ENCODE data around the gene PCNX2. TPM values are rescaled to one million over a fixed set of nuclear protein-coding genes. Genes with fewer than 3 reads are reported as not detected.

Gene PCNX2
- total RNA-seq, 1 experiment from 2014 or later = 18.6 TPM

DNA sequence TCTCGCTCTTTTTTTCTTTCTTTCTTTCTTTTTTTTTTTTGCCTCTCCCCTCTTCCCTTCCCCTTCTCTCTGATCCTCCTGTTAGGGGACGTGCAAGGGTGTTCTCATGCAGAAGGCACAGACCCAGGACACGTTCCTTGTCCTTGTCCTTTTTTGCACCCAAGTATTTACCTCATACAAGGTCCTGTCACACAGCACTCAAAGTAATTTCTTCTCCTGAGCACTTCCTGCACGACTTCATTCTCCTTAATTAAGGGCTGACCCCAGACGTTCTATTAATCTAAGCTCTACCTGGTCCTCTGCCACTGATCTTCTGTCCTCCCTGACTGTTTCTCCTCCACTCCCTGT is 424 bp upstream of the PCNX2 start:
- Histone ChIP-seq H3K4me2 (peak overlapping the region; percentile 83), H3K4me1 (replicated peaks; ENCODE audit: insufficient read depth) (peaks cover 37% of the 10 kb centered on the region), H3K4me3 (peak overlapping the region; percentile 82), H4K20me1 (ENCODE audit: insufficient read depth) (no peaks in the 10 kb centered on the region), H3K79me2 (ENCODE audit: low read depth) (peaks cover 40% of the 10 kb centered on the region), H2AFZ (peak overlapping the region; percentile 91), H3F3A (ENCODE audit: insufficient read depth, low read depth) (peaks cover 15% of the 10 kb centered on the region), H3K27me3 (ENCODE audit: insufficient read depth, low read depth) (no peaks in the 10 kb centered on the region), H3K27ac (no peak overlapping the region), H3K9me2 (ENCODE audit: insufficient read depth) (no peaks in the 10 kb centered on the region), H3K36me3 (ENCODE audit: low read depth) (peaks cover 4% of the 10 kb centered on the region; the same call in 1 of the 2 replicates), H3K9me3 (ENCODE audit: insufficient read depth, low read depth) (no peaks in the 10 kb centered on the region)
- TF ChIP-seq EZH2 (IDR thresholded peaks at IDR 0.05; ENCODE audit: low read depth) = no peak
- no peak for TF ChIP-seq CTCF (conservative IDR thresholded peaks at IDR 0.05)
- intact Hi-C loops (cut with micrococcal nuclease; ENCODE audit: unreplicated experiment) = loop anchor here (1.0 to 10.0 kb wide), 2 partner anchors 18 to 609 kb away; partner anchors contain the start of gene SLC35F3
- CTCF ChIA-PET = interaction anchor here (0.7 kb wide), 2 partner anchors 9 to 484 kb away, joined by 3 to 8 read pairs; no protein-coding TSS in a partner anchor
- BruUV-seq (replicated peaks) = no TSS peak
- no peak for DNase-seq
- POLR2A ChIA-PET (ENCODE audit: unreplicated experiment) = no interaction called here

- ChIA-PET CTCF (no interaction called here), POLR2A (ENCODE audit: unreplicated experiment) (no interaction called here)
- intact Hi-C loops (cut with micrococcal nuclease; ENCODE audit: unreplicated experiment) = loop anchor here (10.0 kb wide), 1 partner anchor 610 kb away; the partner anchor contains the start of gene SLC35F3
- peaks cover 15% of the 10 kb centered on the region for H3F3A ChIP-seq (ENCODE audit: insufficient read depth, low read depth)
- BruUV-seq (replicated peaks) = no TSS peak
- H3K79me2 ChIP-seq (ENCODE audit: low read depth) = peaks cover 49% of the 10 kb centered on the region
- H3K36me3 ChIP-seq (ENCODE audit: low read depth) = peaks cover 4% of the 10 kb centered on the region; the same call in 1 of the 2 replicates
- TF ChIP-seq CTCF (conservative IDR thresholded peaks at IDR 0.05) = no peak
- no peak for TF ChIP-seq EZH2 (IDR thresholded peaks at IDR 0.05; ENCODE audit: low read depth)
- H3K27ac ChIP-seq = peak overlapping the region; percentile 50
- H3K27me3 ChIP-seq (ENCODE audit: insufficient read depth, low read depth) = no peaks in the 10 kb centered on the region
- H3K4me3 ChIP-seq = peak overlapping the region; percentile 82
- H3K9me2 ChIP-seq (ENCODE audit: insufficient read depth) = no peaks in the 10 kb centered on the region
- no peaks in the 10 kb centered on the region for H3K9me3 ChIP-seq (ENCODE audit: insufficient read depth, low read depth)
- no peaks in the 10 kb centered on the region for H4K20me1 ChIP-seq (ENCODE audit: insufficient read depth)
- H3K4me2 ChIP-seq = peak overlapping the region; percentile 83
- peaks cover 37% of the 10 kb centered on the region for H3K4me1 ChIP-seq (replicated peaks; ENCODE audit: insufficient read depth)
- peak overlapping the region; percentile 91 for H2AFZ ChIP-seq
- peak in 1 of 2 experiments; percentile 66 for DNase-seq
Measured at GRCh38 chr1:233294913-233295236, 650 bp downstream of the PCNX2 start.

DNA sequence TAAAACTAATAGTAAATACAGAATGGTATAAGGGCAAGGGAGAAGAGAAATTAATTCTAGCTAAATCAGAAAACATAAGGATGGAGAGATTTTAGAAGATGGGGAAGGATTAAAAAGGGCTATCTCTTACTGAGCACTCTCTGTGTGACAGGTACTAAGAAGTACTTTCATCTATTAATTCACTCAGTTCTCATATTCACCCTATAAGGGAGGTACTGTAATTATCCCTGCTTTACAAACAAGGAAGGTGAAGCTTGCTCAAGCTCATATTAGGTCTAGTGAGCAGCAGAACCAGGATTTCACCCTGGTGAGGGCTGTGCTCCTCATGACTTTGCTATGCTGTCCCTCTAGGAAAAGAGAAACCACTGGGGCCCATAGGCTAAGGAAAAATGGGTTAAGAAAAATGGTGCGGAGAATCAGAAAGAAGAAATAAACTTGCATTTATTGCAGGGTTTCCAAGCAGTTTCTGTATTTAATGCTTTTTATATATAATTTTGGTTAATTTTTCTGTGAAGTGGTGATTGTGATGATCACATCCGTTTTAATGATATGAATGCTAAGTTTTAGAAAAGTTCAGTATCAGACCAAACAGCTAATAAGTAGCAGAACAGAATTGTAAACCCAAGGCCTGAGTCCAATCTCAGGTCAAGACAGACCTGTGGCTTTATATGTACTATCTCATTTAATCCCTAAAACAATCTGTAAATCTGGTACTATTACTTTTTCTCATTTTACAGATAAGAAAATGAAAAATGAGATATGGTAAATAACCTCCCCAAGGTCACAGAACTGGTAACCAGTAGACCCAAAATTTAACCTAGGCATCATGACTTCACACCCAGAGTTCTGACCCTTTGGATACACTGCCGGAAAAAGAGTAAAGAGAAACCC is 1.7 kb downstream of the PCNX2 start:
- intact Hi-C loops (cut with micrococcal nuclease; ENCODE audit: unreplicated experiment) = loop anchor here (10.0 kb wide), 1 partner anchor 611 kb away; the partner anchor contains the start of gene SLC35F3
- H3K27ac ChIP-seq = no peak overlapping the region
- no peak overlapping the region for H3K4me3 ChIP-seq
- no peak for TF ChIP-seq CTCF (conservative IDR thresholded peaks at IDR 0.05)
- no peak for TF ChIP-seq EZH2 (IDR thresholded peaks at IDR 0.05; ENCODE audit: low read depth)
- POLR2A ChIA-PET (ENCODE audit: unreplicated experiment) = no interaction called here
- CTCF ChIA-PET = no interaction called here
- H3K27me3 ChIP-seq (ENCODE audit: insufficient read depth, low read depth) = no peaks in the 10 kb centered on the region
- peaks cover 37% of the 10 kb centered on the region for H3K4me1 ChIP-seq (replicated peaks; ENCODE audit: insufficient read depth)
- H3K36me3 ChIP-seq (ENCODE audit: low read depth) = peaks cover 4% of the 10 kb centered on the region; the same call in 1 of the 2 replicates
- H3K9me3 ChIP-seq (ENCODE audit: insufficient read depth, low read depth) = no peaks in the 10 kb centered on the region
- H3F3A ChIP-seq (ENCODE audit: insufficient read depth, low read depth) = peaks cover 15% of the 10 kb centered on the region
- H3K9me2 ChIP-seq (ENCODE audit: insufficient read depth) = no peaks in the 10 kb centered on the region
- peak overlapping the region; percentile 83 for H3K4me2 ChIP-seq
- H4K20me1 ChIP-seq (ENCODE audit: insufficient read depth) = no peaks in the 10 kb centered on the region
- H3K79me2 ChIP-seq (ENCODE audit: low read depth) = peaks cover 49% of the 10 kb centered on the region
- no peak for DNase-seq
- no peak overlapping the region for H2AFZ ChIP-seq
- BruUV-seq (replicated peaks) = TSS peak; percentile 31

All from PC-9 (cell line).